ENCODE results near the gene PURB.
"Not testable (repeated sequence)": the region's sequence is repeated elsewhere in the genome, so short reads cannot be mapped to it uniquely, and the experiment has no call there.

The PURB gene

GRCh38 chr7:44853391-44853790, 31.9 kb downstream of the PURB start:
- DNase-seq (ENCODE audit: low read depth, low spot score): no peak

- no peak for DNase-seq (ENCODE audit: low read depth, low spot score)
Measured at GRCh38 chr7:44852590-44852989, 32.7 kb downstream of the PURB start.

GRCh38 chr7:44849885-44850544, 35.3 kb downstream of the PURB start:
- peak; percentile 41 for DNase-seq (ENCODE audit: low read depth, low spot score)

GRCh38 chr7:44849259-44849884, 36.0 kb downstream of the PURB start:
- no peak for DNase-seq (ENCODE audit: low read depth, low spot score)

- DNase-seq (ENCODE audit: low read depth, low spot score): peak; percentile 100
Measured at GRCh38 chr7:44847920-44848634, 37.3 kb downstream of the PURB start, which contains the start of gene H2AZ2. TSS of gene H2AZ2 (minus strand) at chr7:44848087. CDS start at chr7:44847971, 116 bp downstream.

- peak; percentile 95 for DNase-seq (ENCODE audit: low read depth, low spot score)
Measured at GRCh38 chr7:44847509-44847919, 37.8 kb downstream of the PURB start.

- DNase-seq (ENCODE audit: low read depth, low spot score): no peak
Measured at GRCh38 chr7:44846816-44847508, 38.4 kb downstream of the PURB start.

GRCh38 chr7:44846390-44846789, 38.9 kb downstream of the PURB start:
- DNase-seq (ENCODE audit: low read depth, low spot score): not testable (repeated sequence)

- DNase-seq (ENCODE audit: low read depth, low spot score): no peak
Measured at GRCh38 chr7:44845451-44845850, 39.9 kb downstream of the PURB start.

GRCh38 chr7:44843440-44843839, 41.9 kb downstream of the PURB start:
- DNase-seq (ENCODE audit: low read depth, low spot score): not testable (repeated sequence)

GRCh38 chr7:44842675-44843074, 42.7 kb downstream of the PURB start:
- not testable (repeated sequence) for DNase-seq (ENCODE audit: low read depth, low spot score)

GRCh38 chr7:44838751-44839150, 46.6 kb downstream of the PURB start:
- DNase-seq (ENCODE audit: low read depth, low spot score): no peak

GRCh38 chr7:44827567-44827966, 57.8 kb downstream of the PURB start:
- no peak for DNase-seq (ENCODE audit: low read depth, low spot score)

All from astrocyte of the hippocampus (primary cell).